ENCODE results near the gene COA6. TPM values are rescaled to one million over a fixed set of nuclear protein-coding genes. Genes with fewer than 3 reads are reported as not detected.

Gene COA6
- total and polyA plus RNA-seq, 2 of the 13 experiments (the other 11 are each of a cell fraction or from before 2014, with no cell fraction given): 32.4 to 104 TPM

DNA sequence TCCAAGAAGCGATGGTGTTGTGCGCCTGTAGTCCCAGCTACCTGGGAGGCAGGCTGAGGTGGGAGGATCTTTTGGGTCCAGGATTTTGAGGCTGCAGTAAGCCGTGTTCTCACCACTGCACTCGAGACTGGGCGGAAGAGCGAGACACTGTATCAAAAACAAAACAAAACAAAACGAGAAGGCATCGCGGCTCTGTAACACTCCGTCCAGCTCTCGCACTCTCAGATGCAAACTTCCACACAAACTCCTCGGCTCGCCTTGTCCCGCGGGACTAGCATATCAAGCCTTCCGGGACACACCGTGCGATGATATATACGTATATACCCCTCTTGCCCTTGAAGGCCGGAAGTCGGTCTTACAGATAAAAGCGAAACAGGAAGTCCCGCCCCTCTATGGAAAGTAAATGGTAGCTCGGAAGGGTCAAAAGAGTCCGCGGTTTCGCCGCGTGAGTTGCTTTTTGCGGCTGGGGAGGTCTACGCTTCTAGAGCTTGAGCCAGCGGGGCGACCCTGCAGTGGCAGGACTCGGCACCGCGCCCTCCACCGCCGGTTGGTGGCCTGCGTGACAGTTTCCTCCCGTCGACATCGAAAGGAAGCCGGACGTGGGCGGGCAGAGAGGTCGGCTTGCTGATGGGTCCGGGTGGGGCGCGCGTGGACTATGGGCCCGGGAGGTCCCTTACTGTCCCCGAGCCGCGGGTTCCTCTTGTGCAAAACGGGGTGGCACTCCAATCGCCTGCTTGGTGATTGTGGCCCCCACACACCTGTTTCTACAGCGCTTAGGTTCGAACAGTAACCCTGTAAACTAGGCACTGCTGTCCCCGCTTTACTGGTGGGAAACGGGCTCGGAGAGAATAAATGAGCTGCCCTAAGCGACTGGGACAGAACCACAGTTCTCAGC lies at the start of gene COA6 (continued):
- no peak; the same call in 1 of the 2 replicates for TF ChIP-seq NR1H2 (CRISPR knock-in tag; IDR thresholded peaks at IDR 0.05; ENCODE audit: borderline replicate concordance, low read depth)
- peak; percentile 75; the same call in 1 of the 2 replicates for TF ChIP-seq ZFP1 (CRISPR knock-in tag; IDR thresholded peaks at IDR 0.05)
- no peak; the same call in none of the 2 replicates for TF ChIP-seq ZNF607 (CRISPR knock-in tag; IDR thresholded peaks at IDR 0.05; ENCODE audit: borderline replicate concordance)
- no peak; the same call in 1 of the 2 replicates for TF ChIP-seq KLF13 (CRISPR knock-in tag; IDR thresholded peaks at IDR 0.05)
- TF ChIP-seq, protein P1, sequence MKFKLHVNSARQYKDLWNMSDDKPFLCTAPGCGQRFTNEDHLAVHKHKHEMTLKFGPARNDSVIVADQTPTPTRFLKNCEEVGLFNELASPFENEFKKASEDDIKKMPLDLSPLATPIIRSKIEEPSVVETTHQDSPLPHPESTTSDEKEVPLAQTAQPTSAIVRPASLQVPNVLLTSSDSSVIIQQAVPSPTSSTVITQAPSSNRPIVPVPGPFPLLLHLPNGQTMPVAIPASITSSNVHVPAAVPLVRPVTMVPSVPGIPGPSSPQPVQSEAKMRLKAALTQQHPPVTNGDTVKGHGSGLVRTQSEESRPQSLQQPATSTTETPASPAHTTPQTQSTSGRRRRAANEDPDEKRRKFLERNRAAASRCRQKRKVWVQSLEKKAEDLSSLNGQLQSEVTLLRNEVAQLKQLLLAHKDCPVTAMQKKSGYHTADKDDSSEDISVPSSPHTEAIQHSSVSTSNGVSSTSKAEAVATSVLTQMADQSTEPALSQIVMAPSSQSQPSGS (CRISPR knock-in tag; IDR thresholded peaks at IDR 0.05): 0 out of 2 replicates have a peak, but pooled peaks have one; percentile 64
- TF ChIP-seq, protein P2, sequence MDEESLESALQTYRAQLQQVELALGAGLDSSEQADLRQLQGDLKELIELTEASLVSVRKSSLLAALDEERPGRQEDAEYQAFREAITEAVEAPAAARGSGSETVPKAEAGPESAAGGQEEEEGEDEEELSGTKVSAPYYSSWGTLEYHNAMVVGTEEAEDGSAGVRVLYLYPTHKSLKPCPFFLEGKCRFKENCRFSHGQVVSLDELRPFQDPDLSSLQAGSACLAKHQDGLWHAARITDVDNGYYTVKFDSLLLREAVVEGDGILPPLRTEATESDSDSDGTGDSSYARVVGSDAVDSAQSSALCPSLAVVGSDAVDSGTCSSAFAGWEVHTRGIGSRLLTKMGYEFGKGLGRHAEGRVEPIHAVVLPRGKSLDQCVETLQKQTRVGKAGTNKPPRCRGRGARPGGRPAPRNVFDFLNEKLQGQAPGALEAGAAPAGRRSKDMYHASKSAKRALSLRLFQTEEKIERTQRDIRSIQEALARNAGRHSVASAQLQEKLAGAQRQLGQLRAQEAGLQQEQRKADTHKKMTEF (CRISPR knock-in tag; IDR thresholded peaks at IDR 0.05): peak; percentile 93
- peak; percentile 83; the same call in 1 of the 2 replicates for TF ChIP-seq TMF1 (CRISPR knock-in tag; IDR thresholded peaks at IDR 0.05; ENCODE audit: low read depth)
- TF ChIP-seq, protein P3, sequence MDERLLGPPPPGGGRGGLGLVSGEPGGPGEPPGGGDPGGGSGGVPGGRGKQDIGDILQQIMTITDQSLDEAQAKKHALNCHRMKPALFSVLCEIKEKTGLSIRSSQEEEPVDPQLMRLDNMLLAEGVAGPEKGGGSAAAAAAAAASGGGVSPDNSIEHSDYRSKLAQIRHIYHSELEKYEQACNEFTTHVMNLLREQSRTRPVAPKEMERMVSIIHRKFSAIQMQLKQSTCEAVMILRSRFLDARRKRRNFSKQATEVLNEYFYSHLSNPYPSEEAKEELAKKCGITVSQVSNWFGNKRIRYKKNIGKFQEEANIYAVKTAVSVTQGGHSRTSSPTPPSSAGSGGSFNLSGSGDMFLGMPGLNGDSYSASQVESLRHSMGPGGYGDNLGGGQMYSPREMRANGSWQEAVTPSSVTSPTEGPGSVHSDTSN (CRISPR knock-in tag; IDR thresholded peaks at IDR 0.05): no peak
- peak; percentile 40 for TF ChIP-seq U2AF1 (optimal IDR thresholded peaks at IDR 0.05; ENCODE audit: low read depth, low read length)
- TF ChIP-seq MXD4 (CRISPR knock-in tag; IDR thresholded peaks at IDR 0.05): 0 out of 2 replicates have a peak, but pooled peaks have one; percentile 19
- 0 out of 2 replicates have a peak, but pooled peaks have one; percentile 3 for TF ChIP-seq SRF (IDR thresholded peaks at IDR 0.05; ENCODE audit: low read depth, low read length)
- TF ChIP-seq ZNF24 (IDR thresholded peaks at IDR 0.05): no peak
- TF ChIP-seq ZNF431 (CRISPR knock-in tag; IDR thresholded peaks at IDR 0.05; ENCODE audit: borderline replicate concordance, low read depth): no peak
- TF ChIP-seq RFX5 (IDR thresholded peaks at IDR 0.05; ENCODE audit: low read depth, low read length): no peak
- no peak for TF ChIP-seq KDM3A (CRISPR knock-in tag; IDR thresholded peaks at IDR 0.05; ENCODE audit: low read depth)
- TF ChIP-seq ZNF891 (CRISPR knock-in tag; IDR thresholded peaks at IDR 0.05): peak; percentile 88; the same call in 1 of the 2 replicates
- TF ChIP-seq CREB1 (IDR thresholded peaks at IDR 0.05): peak; percentile 67
- TF ChIP-seq CREB1 (CRISPR knock-in tag; IDR thresholded peaks at IDR 0.05): peak; percentile 91
- TF ChIP-seq, protein P4, sequence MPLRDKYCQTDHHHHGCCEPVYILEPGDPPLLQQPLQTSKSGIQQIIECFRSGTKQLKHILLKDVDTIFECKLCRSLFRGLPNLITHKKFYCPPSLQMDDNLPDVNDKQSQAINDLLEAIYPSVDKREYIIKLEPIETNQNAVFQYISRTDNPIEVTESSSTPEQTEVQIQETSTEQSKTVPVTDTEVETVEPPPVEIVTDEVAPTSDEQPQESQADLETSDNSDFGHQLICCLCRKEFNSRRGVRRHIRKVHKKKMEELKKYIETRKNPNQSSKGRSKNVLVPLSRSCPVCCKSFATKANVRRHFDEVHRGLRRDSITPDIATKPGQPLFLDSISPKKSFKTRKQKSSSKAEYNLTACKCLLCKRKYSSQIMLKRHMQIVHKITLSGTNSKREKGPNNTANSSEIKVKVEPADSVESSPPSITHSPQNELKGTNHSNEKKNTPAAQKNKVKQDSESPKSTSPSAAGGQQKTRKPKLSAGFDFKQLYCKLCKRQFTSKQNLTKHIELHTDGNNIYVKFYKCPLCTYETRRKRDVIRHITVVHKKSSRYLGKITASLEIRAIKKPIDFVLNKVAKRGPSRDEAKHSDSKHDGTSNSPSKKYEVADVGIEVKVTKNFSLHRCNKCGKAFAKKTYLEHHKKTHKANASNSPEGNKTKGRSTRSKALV (CRISPR knock-in tag; IDR thresholded peaks at IDR 0.05): no peak
- TF ChIP-seq NR2F6 (IDR thresholded peaks at IDR 0.05): no peak
- 0 out of 2 replicates have a peak, but pooled peaks have one; percentile 30 for TF ChIP-seq NR2F6 (CRISPR knock-in tag; IDR thresholded peaks at IDR 0.05)
- no peak for TF ChIP-seq XRCC5 (optimal IDR thresholded peaks at IDR 0.05; ENCODE audit: low read length)
- TF ChIP-seq HMG20B (CRISPR knock-in tag; conservative IDR thresholded peaks at IDR 0.05): no peak
- TF ChIP-seq TRIM24 (CRISPR knock-in tag; IDR thresholded peaks at IDR 0.05): no peak

Measured in HepG2 (cell line).